ENCODE measurements around the gene HDGFL2. TPM values are rescaled to one million over a fixed set of nuclear protein-coding genes. Genes with fewer than 3 reads are reported as not detected.

HDGFL2 gene
- total RNA-seq, 1 donor from 2014 or later, result 27.8 TPM

DNA sequence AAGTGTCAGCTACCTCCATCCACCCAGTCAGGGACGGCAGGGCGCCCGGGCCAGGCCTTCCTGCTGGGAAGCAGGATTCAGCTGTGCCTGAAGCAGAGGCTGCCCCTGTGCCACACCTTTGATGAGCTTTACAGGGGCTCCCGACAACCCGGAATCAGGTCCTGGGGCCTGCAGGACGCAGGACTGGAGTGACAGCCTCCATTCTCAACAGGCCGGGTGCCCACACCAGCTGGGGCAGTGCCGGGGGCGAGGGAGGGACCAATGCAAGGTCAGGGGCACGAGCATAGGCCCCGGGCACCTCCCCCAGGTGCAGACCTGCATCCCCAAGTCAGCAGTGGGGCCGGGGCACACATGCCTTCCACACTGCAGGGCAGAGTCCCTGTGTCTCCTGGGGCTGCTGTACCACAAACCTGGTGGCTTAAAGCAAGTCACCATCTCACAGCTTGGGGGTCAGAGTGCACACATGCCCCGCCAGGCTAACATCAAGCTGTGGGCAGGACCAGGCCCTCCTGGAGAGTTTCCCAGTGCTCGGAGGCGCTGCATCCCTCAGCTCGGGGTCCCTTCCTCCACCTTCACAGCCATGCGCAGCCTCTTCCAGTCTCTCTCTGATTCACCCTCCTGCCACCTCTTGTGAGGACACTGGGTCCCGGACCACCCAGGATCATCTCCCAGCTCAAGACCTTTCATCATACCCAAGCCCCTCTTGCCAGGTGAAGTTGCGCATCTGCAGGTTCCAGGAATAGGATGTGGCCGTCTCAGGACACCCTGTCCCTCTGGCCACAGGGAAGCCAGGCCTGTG lies 27.9 kb upstream of the HDGFL2 start:
- intact Hi-C loops (cut with DNase I), result no loop called here
- no peak for ATAC-seq (ENCODE audit: poor library complexity)
- DNase-seq, result no peak

DNA sequence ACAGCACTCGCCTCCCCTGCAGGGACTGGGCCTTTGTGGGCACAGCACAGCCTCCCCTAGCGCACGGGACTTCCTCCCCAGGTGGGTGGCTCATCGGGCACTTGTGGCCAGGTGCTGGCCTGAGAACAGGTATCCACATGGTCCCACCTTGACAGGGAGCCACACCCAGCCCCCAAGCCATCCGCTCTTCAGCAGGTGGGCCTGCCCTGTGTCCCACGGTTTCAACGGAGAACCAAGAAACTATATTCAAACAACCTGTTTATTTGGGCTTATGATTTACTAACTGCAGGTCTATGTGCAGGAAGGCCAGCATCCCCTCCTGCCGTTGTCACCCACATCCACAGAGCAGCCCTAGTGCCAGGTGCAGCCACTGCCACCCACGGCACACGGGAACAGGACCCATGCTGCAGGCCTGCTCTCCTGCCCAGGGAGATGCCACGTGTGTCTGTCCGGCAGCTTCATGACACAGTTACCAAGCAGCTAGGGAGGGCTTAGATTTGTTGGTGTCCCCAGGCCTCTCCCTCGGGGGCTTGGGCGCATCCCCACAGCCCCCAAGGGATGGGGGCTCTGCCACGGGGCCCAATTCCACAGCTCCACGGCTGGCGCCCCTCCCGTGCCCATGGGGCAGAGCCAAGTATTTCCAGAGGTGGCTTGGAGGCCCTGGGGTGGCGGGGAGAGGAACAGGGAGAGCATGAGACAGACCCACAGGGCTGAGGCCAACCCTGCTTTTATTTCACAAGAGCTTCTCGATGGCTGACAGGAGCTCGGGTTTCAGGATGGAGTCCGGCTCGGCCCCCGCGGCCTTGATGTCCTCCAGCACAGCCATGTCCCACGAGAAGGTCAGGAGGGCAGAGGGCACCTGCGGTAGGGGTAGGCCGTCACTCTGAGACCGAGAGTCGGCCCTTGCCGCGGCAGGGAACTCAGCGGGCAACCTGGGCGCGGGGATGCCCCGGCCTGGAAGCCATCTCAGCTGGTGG lies 27.0 kb upstream of the HDGFL2 start:
- intact Hi-C loops (cut with DNase I), result no loop called here
- DNase-seq (no peak), ATAC-seq (ENCODE audit: poor library complexity) (no peak)

- ATAC-seq (ENCODE audit: poor library complexity) (no peak), DNase-seq (no peak)
- intact Hi-C loops (cut with DNase I), result no loop called here
Observed at GRCh38 chr19:4445963-4446703, 26.0 kb upstream of the HDGFL2 start.

- ATAC-seq (ENCODE audit: poor library complexity) (no peak), DNase-seq (no peak)
Observed at GRCh38 chr19:4446704-4447200, 25.3 kb upstream of the HDGFL2 start.

GRCh38 chr19:4447327-4448146 lies 24.6 kb upstream of the HDGFL2 start:
- intact Hi-C loops (cut with DNase I), result no loop called here
- DNase-seq, result no peak
- no peak for ATAC-seq (ENCODE audit: poor library complexity)

More at GRCh38 chr19:4446704-4447200, 25.3 kb upstream of the HDGFL2 start:
- intact Hi-C loops (cut with DNase I), result no loop called here

DNA sequence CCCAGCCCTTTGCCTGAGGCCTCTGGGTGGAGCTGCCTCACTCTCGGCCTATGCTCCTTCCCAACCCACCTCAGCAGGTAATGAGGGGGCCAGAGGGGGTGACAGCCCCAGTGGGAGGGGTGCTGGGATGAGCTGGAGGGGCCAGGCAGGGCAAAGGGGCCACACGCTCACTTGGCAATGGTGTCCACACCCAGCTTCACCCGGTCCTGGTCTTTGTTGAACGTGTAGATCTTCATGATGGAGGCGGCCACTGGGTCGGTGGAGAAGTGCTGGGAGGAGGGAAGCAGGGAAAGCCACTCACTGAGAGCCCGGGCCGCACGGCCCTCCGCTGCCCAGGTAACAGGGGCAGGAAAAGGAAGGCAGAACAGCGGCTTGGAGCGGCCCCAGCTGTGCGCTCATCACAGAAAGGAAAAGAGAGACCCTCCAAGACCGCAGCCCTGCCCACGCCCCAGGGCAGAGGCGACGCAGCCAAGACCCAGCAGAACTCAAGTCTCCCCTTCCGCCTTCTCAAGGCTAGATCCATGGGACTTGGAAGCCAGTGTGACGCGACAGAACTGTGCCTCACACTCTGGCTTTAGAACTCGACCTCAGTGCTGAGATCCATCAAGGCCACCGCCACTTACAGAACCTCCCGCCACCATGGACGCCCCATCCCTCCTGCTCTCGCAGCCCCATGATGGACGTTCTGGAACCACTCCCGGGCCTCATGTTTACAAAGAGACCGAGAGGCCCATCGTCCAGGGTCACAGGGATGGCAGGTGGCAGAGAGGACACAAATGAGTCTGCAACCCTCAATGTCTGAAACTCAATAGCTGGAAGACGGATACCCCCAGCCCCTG lies 23.7 kb upstream of the HDGFL2 start:
- intact Hi-C loops (cut with DNase I), result no loop called here
- no peak for DNase-seq
- peak; percentile 8 for ATAC-seq (ENCODE audit: poor library complexity)

DNA sequence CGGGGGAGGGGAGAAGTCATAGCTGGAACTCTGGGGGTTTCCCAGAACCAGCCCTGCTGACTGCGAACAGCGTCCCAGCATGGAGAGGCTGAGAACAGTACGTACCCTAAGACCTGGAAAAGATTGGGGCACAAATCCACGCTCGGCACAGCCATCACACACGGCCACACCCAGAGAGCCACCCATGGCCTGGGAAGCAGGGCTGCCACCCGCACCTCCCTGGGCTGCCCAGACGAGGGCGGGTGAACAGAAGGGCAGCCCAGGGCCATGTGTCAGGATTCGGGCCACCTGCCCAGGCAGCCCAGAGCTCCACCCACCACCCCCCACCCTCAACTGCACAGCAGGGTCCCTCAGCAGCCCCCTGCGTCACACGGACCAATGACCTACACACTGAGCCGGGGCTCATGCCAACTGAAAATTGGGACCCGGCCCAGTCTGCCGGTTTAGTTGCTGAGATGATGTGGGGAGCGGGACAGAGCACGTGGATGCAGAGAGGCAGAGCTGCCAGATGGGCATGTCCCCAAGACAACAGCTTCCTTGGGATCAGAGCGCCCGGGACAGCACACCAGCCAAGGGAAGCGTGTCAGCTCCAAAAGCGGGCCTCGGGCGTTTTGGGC lies 23.0 kb upstream of the HDGFL2 start:
- ATAC-seq (ENCODE audit: poor library complexity), result peak; percentile 89
- DNase-seq, result peak; percentile 90
- intact Hi-C loops (cut with DNase I), result no loop called here

DNA sequence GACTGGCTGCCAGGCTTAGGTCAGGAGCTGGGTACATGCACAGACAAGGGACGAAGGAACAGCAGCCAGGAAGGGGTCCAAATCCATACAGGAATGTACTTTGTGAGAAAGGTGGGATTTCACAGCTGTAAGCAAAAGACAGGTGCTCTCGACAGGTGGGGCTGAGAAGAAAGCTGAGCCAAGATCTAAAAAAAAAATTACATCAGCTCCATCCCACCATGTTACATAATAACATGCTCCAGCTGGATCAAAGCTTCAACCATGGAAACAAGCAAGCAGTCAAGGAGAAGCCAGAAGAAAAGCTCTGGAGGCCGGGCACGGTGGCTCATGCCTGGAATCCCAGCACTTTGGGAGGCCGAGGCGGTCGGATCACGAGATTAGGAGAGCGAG lies 22.5 kb upstream of the HDGFL2 start:
- ATAC-seq (ENCODE audit: poor library complexity), result no peak
- intact Hi-C loops (cut with DNase I), result no loop called here
- DNase-seq, result no peak

DNA sequence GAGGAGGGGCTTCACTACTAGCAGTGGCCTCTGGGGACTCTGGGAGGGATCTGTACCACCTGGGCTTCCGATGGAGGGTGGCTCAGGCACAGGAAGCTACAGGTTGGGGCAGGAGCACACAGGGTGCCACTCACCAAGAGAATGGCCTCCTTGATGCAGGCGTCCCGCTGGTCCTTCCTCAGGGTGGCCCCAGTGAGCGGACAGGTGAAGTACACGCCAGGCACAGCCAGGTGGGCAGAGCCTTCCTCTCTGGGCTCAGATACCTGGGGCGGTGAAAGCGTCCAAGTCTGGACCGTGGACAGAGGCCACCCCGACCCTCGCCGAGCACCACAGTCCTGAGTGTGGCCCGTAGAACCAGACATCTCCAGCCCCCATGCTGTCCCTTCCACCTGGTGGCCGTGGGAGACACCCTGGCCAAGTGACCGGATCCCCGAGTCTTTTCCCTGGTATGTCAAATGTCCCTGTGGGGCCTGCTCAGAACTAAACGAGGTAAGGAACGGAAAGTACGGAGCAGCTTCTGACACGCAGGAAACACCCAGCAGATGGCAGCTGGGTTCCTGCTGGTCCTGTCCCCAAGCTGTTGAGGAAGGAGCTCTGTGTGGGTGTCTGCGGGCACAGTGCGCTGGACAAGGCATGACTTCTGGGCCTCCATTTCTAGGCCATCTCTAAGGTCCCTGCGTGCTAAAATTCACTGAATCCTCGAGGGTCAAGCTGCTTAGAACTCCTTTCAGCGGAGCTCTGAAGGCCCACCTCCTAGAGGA lies 19.7 kb upstream of the HDGFL2 start:
- no peak for DNase-seq
- intact Hi-C loops (cut with DNase I), result no loop called here
- no peak for ATAC-seq (ENCODE audit: poor library complexity)

- DNase-seq, result no peak
- intact Hi-C loops (cut with DNase I), result no loop called here
- no peak for ATAC-seq (ENCODE audit: poor library complexity)
Observed at GRCh38 chr19:4453232-4454179, 18.6 kb upstream of the HDGFL2 start.

DNA sequence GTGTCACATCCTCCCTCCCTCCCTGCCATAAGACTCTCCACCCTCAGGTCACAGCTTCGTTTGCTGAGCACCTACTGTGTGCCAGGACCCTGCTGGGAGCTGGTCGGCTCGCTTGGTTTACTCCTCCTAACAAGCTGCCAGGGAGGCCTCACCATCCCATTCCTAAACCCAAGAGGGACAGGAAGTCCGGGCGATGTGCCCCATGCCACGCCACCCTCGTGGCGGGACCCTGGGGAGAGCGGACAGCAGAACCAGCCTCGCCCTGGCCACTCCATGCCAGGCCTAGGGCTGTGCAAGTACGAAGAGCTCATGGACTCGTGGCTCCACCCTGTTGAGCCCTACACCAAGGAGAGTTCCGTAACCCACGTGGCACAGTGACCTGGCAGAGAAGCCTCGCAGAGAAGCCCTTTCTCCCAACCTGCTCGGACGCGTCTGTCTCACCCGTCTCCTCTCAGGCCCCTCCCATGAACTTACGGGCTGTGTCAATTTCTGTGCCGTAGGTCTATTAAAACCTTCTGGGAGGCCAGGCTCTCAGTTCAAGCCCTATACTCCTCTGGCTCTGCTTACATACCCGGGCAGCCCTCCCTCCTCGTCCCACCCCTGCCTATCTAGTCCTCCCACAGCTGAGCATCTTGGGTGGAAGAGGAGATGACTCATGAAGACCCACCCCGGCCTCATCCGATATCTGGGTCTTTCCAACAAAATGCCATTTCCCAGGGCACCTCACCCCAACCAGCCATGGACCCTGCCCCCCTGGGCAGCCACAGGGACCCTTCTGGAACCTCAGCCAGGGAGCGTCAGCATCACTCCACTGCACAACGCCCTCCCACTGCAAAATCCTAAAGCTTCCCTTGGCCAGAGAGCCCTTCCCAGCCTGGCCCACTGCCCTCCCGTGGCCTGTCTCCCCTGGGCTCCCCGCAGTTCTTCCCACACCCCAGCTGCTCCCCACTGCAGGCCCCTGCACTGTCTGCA lies 17.1 kb upstream of the HDGFL2 start:
- ATAC-seq (ENCODE audit: poor library complexity) (peak; percentile 4), DNase-seq (no peak)
- intact Hi-C loops (cut with DNase I), result no loop called here

DNA sequence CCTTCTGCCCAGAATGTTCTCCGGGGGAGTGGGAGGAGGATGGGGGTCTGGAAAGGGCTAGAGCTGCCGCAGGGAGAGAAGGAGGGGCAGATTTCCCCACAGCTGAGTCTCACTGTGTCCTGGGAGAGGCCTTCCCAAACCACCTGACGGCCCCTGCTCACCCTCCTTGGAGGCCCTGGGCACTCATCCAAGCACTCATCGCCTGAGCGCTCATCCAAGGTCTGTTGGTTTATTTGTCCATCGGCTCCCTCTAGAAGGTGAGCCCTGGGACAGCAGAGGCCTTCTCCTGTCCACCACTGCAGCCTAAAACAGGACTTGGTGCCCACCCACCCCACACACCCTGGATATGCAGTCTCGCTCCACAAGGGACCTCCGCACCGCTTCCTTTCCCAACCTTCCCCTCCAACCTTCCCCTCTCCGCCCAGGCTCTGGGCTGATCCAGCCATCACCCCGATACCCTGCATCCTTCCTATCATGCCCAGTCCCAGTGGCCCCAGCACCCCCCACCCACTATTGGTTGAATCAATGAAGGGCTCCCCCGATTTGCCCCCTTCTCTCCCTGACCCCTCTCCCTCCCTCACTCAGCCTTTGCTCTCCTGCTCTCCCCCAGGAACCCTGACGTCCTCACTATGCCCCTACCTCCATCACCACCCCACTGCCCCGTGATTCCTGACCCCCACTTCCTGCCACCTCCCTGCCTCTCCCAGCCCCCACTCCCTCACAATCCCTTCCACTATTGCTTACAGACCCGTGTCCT lies 16.2 kb upstream of the HDGFL2 start:
- intact Hi-C loops (cut with DNase I), result no loop called here
- peak; percentile 78 for DNase-seq
- ATAC-seq (ENCODE audit: poor library complexity), result peak; percentile 67

- no peak for DNase-seq
- intact Hi-C loops (cut with DNase I), result no loop called here
Observed at GRCh38 chr19:4456476-4456842, 15.6 kb upstream of the HDGFL2 start.

More at GRCh38 chr19:4456476-4456842, 15.6 kb upstream of the HDGFL2 start:
- peak; percentile 2 for ATAC-seq (ENCODE audit: poor library complexity)

Measured in Right ventricle myocardium superior (tissue), 1 donor.